Measurements from ENCODE around the gene ELMO1. TPM values are rescaled to one million over a fixed set of nuclear protein-coding genes. Genes with fewer than 3 reads are reported as not detected.

The ELMO1 gene
- total and polyA plus RNA-seq, 10 of the 15 experiments (the other 5 are each of a cell fraction or from before 2014, with no cell fraction given): 22.6 to 85.9 (median 56.6) TPM

GRCh38 chr7:36951257-36951697 lies 497.4 kb downstream of the ELMO1 start (continued):
- TF ChIP-seq CHD2 (IDR thresholded peaks at IDR 0.05; ENCODE audit: borderline replicate concordance, low read depth, low read length): peak; percentile 83; the same call in 1 of the 2 replicates
- TF ChIP-seq USF1 (IDR thresholded peaks at IDR 0.05; ENCODE audit: borderline replicate concordance, extremely low read length, insufficient read depth, low read depth, low read length): no peak
- TF ChIP-seq MEF2B (IDR thresholded peaks at IDR 0.05; ENCODE audit: partially characterized antibody, poor library complexity, severe bottlenecking): peak; percentile 79
- TF ChIP-seq HDAC2 (IDR thresholded peaks at IDR 0.05): no peak
- peak; percentile 88 for TF ChIP-seq TCF3 (IDR thresholded peaks at IDR 0.05; ENCODE audit: borderline replicate concordance, insufficient read depth, low read depth, low read length)
- peak; percentile 92 for TF ChIP-seq ATF7 (IDR thresholded peaks at IDR 0.05; ENCODE audit: low read depth)
- TF ChIP-seq STAT1 (conservative IDR thresholded peaks at IDR 0.05): no peak
- peak; percentile 74 for TF ChIP-seq TCF12 (IDR thresholded peaks at IDR 0.05; ENCODE audit: low read depth, low read length)
- TF ChIP-seq JUNB (IDR thresholded peaks at IDR 0.05): peak; percentile 98
- no peak for TF ChIP-seq NR2C1 (IDR thresholded peaks at IDR 0.05)
- TF ChIP-seq SP1 (IDR thresholded peaks at IDR 0.05; ENCODE audit: low read depth, low read length): peak; percentile 79
- no peak for TF ChIP-seq SUPT20H (IDR thresholded peaks at IDR 0.05; ENCODE audit: borderline replicate concordance, control insufficient read depth, low read depth, low read length)
- no peak for TF ChIP-seq ATF3 (IDR thresholded peaks at IDR 0.05; ENCODE audit: borderline replicate concordance, extremely low read depth, low read depth, low read length)
- peak; percentile 82; the same call in 1 of the 3 replicates for TF ChIP-seq POU2F2 (IDR thresholded peaks at IDR 0.05; ENCODE audit: borderline replicate concordance, low read depth, low read length)
- TF ChIP-seq SIN3A (IDR thresholded peaks at IDR 0.05; ENCODE audit: low read depth, low read length): no peak
- TF ChIP-seq PML (IDR thresholded peaks at IDR 0.05; ENCODE audit: low read length): no peak; the same call in 1 of the 2 replicates
- TF ChIP-seq ZBTB11 (CRISPR knock-in tag; IDR thresholded peaks at IDR 0.05): no peak
- TF ChIP-seq ZNF207 (IDR thresholded peaks at IDR 0.05; ENCODE audit: borderline replicate concordance): peak; percentile 38; the same call in 1 of the 2 replicates
- TF ChIP-seq RUNX3 (IDR thresholded peaks at IDR 0.05; ENCODE audit: low read length): peak; percentile 99
- no peak for TF ChIP-seq ZZZ3 (IDR thresholded peaks at IDR 0.05; ENCODE audit: control insufficient read depth, insufficient read length, low read depth)
- TF ChIP-seq MEF2A (IDR thresholded peaks at IDR 0.05; ENCODE audit: insufficient read depth, low read depth, low read length): peak; percentile 83; the same call in 1 of the 2 replicates
- TF ChIP-seq ESRRA (IDR thresholded peaks at IDR 0.05; ENCODE audit: low read length): no peak
- TF ChIP-seq STAT3 (IDR thresholded peaks at IDR 0.05; ENCODE audit: low read depth, low read length): 0 out of 2 replicates have a peak, but pooled peaks have one; percentile 41
- peak; percentile 94 for TF ChIP-seq RCOR1 (conservative IDR thresholded peaks at IDR 0.05; ENCODE audit: low read depth, low read length)
- TF ChIP-seq SMAD5 (IDR thresholded peaks at IDR 0.05; ENCODE audit: low read depth): no peak
- no peak for TF ChIP-seq CEBPB (IDR thresholded peaks at IDR 0.05; ENCODE audit: borderline replicate concordance in 1 of 2, low read depth in 2 of 2, low read length in 2 of 2)
- TF ChIP-seq PBX3 (IDR thresholded peaks at IDR 0.05; ENCODE audit: insufficient replicate concordance, low read depth, low read length): no peak

All from GM12878 (cell line).